Astrocyte (in vitro differentiated cells and primary cell): ENCODE data around the gene RELN. TPM values are rescaled to one million over a fixed set of nuclear protein-coding genes. Genes with fewer than 3 reads are reported as not detected.

ENCODE experiments used
- DNase-seq: peaks from one replicate; pipeline ENCODE4 v3.0.0-alpha.2; 2010; ENCODE audit warnings: low read depth
- FAIRE-seq: peaks from 2 replicates; lab custom pipeline; 2011; peaks lifted over from hg19 to GRCh38; lab: Jason Lieb, UNC
- H2AFZ ChIP-seq: 2 replicates; pipeline ENCODE4 v1.6.0; 2012; ENCODE audit warnings: low read depth, low read length, inconsistent platforms
- H3K27ac ChIP-seq: 2 replicates; pipeline ENCODE4 v1.5.1; 2011; ENCODE audit warnings: low read depth, low read length, inconsistent platforms
- H3K27me3 ChIP-seq: 2 replicates; pipeline ENCODE4 v1.6.0; 2011; ENCODE audit warnings: low read length, inconsistent platforms; ENCODE audit not compliant: insufficient read depth
- H3K36me3 ChIP-seq: 2 replicates; pipeline ENCODE4 v1.5.1; 2011; ENCODE audit warnings: low read length, inconsistent platforms; ENCODE audit not compliant: insufficient read depth
- H3K4me1 ChIP-seq: 2 replicates; pipeline ENCODE4 v1.5.1; 2011; ENCODE audit warnings: low read length, inconsistent platforms; ENCODE audit not compliant: insufficient read depth
- H3K4me2 ChIP-seq: 2 replicates; pipeline ENCODE4 v1.6.0; 2012; ENCODE audit warnings: low read length, inconsistent platforms
- H3K4me3 ChIP-seq: 2 replicates; pipeline ENCODE4 v1.5.1; 2011; ENCODE audit warnings: low read depth, mild to moderate bottlenecking, low read length, inconsistent platforms; ENCODE audit not compliant: insufficient read depth
- H3K79me2 ChIP-seq: 2 replicates; pipeline ENCODE4 v1.6.0; 2012; ENCODE audit warnings: mild to moderate bottlenecking, low read length, inconsistent platforms; ENCODE audit not compliant: insufficient read depth
- H3K9ac ChIP-seq: 2 replicates; pipeline ENCODE4 v1.6.0; 2012; ENCODE audit warnings: mild to moderate bottlenecking, low read length, inconsistent platforms
- H3K9me3 ChIP-seq: 2 replicates; pipeline ENCODE4 v1.5.1; 2012; ENCODE audit warnings: low read depth, mild to moderate bottlenecking, low read length, inconsistent platforms; ENCODE audit not compliant: insufficient read depth
- H4K20me1 ChIP-seq: 2 replicates; pipeline ENCODE4 v1.6.0; 2012; ENCODE audit warnings: low read length, inconsistent platforms; ENCODE audit not compliant: insufficient read depth
- H3K27ac Mint-ChIP-seq: one replicate; pipeline ENCODE4 v1.8.0; 2021; ENCODE audit warnings: mild to moderate bottlenecking, mixed read lengths; ENCODE audit not compliant: unreplicated experiment
- H3K27me3 Mint-ChIP-seq: one replicate; pipeline ENCODE4 v1.8.0; 2021; ENCODE audit warnings: low read depth, mixed read lengths; ENCODE audit not compliant: unreplicated experiment
- H3K36me3 Mint-ChIP-seq: one replicate; pipeline ENCODE4 v1.8.0; 2021; ENCODE audit warnings: low read depth, mixed read lengths; ENCODE audit not compliant: unreplicated experiment
- H3K4me1 Mint-ChIP-seq: one replicate; pipeline ENCODE4 v1.8.0; 2021; ENCODE audit warnings: low read depth, mixed read lengths; ENCODE audit not compliant: unreplicated experiment
- H3K4me3 Mint-ChIP-seq: one replicate; pipeline ENCODE4 v1.8.0; 2021; ENCODE audit warnings: mild to moderate bottlenecking, moderate library complexity, mixed read lengths; ENCODE audit not compliant: unreplicated experiment
- H3K9me3 Mint-ChIP-seq: one replicate; pipeline ENCODE4 v1.8.0; 2021; ENCODE audit warnings: mild to moderate bottlenecking, mixed read lengths; ENCODE audit not compliant: unreplicated experiment
- EZH2 ChIP-seq: IDR thresholded peaks from 2 replicates; pipeline ENCODE4 v1.6.1; 2012; ENCODE audit warnings: mild to moderate bottlenecking, low read length, inconsistent platforms; ENCODE audit not compliant: insufficient read depth
- total RNA-seq: library from RNA; stranded (reverse); gene quantifications from 2 replicates; pipeline ENCODE4 v1.2.1, GENCODE V29; 2021
- TF ChIP-seq, protein P1 (sequence below): IDR thresholded peaks from 2 replicates; pipeline ENCODE4 v1.5.1; 2011; ENCODE audit warnings: low read depth, mild to moderate bottlenecking, inconsistent platforms, low read length, moderate library complexity; ENCODE audit not compliant: insufficient read depth

Gene RELN
- total RNA-seq, 1 donor from 2014 or later, result 0.98 TPM

DNA sequence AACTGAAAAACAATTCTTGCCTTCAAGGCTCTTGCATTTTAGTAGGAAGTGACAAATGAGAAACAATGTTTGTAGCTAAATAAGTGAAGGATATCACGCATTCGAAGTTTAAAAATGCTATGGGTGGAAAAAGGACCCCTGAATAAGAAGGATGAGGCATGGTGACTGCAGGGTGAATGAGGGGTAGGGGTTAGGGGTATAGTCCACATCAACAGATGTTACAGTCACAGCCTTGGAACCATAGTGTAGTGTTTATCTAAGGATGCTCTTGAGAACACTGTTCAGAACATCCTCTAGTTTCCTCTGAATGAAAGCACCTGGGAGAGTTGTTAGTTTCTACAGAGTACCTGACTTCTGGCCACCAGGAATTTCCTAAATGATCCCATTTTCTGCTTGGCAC lies 157.0 kb downstream of the RELN start:
- H3K9me3 ChIP-seq, result no peaks in the 10 kb centered on the region
- no peaks in the 10 kb centered on the region for H3K4me1 ChIP-seq
- no peaks in the 10 kb centered on the region for H3K27me3 Mint-ChIP-seq
- no peaks in the 10 kb centered on the region for H3K27me3 ChIP-seq
- H3K79me2 ChIP-seq, result no peaks in the 10 kb centered on the region
- H3K9me3 Mint-ChIP-seq, result peaks cover 3% of the 10 kb centered on the region
- no peaks in the 10 kb centered on the region for H3K36me3 ChIP-seq
- no peak overlapping the region for H2AFZ ChIP-seq
- H4K20me1 ChIP-seq, result no peaks in the 10 kb centered on the region
- no peak for DNase-seq
- H3K27ac ChIP-seq, result no peak overlapping the region
- no peaks in the 10 kb centered on the region for H3K4me1 Mint-ChIP-seq
- no peak overlapping the region for H3K4me3 Mint-ChIP-seq
- H3K4me3 ChIP-seq, result no peak overlapping the region
- FAIRE-seq, result no peak
- no peak overlapping the region for H3K9ac ChIP-seq
- H3K4me2 ChIP-seq, result no peak overlapping the region
- no peak for TF ChIP-seq EZH2
- TF ChIP-seq, protein P1, sequence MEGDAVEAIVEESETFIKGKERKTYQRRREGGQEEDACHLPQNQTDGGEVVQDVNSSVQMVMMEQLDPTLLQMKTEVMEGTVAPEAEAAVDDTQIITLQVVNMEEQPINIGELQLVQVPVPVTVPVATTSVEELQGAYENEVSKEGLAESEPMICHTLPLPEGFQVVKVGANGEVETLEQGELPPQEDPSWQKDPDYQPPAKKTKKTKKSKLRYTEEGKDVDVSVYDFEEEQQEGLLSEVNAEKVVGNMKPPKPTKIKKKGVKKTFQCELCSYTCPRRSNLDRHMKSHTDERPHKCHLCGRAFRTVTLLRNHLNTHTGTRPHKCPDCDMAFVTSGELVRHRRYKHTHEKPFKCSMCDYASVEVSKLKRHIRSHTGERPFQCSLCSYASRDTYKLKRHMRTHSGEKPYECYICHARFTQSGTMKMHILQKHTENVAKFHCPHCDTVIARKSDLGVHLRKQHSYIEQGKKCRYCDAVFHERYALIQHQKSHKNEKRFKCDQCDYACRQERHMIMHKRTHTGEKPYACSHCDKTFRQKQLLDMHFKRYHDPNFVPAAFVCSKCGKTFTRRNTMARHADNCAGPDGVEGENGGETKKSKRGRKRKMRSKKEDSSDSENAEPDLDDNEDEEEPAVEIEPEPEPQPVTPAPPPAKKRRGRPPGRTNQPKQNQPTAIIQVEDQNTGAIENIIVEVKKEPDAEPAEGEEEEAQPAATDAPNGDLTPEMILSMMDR, result no peak
- no peaks in the 10 kb centered on the region for H3K36me3 Mint-ChIP-seq
- no peak overlapping the region for H3K27ac Mint-ChIP-seq

DNA sequence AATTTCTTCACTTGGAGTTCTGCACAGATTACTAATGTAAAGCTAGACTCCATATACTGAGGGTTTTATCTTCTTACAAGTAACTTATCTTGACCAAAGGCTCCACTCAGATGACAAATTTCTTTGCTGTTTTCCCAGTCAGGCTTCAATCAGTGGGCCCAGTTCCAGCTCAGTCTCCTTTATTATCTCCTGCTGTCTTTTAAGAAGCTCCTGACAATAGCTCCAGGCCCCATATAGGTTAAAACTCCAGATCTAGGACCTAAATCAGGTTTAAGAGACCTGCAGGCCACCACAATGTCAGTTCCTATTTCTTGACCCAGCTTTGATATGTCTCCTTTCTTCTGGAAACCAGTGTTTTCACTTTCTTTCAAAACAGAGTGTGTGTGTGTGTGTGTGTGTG lies 165.2 kb downstream of the RELN start:
- no peaks in the 10 kb centered on the region for H3K4me1 Mint-ChIP-seq
- no peak for FAIRE-seq
- no peaks in the 10 kb centered on the region for H3K9me3 ChIP-seq

DNA sequence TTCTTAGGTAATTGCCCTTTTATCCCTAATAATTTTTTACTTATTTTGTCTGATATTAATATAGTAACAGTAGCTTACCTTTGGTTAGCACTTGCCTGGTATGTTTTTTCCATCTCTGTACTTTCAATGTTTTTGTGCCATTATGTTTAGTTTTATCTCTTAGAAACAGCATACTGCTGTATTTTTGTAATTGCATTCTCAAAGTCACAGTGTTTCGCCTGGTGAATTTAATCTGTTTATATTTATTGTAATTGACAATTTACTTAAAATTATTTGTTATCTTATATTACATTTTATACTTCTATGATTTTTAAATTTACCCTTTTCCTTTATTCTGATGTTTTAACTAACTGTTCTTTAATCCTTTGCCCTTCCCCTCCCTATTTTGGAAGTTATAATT lies 166.4 kb downstream of the RELN start:
- no peaks in the 10 kb centered on the region for H3K27me3 ChIP-seq
- no peaks in the 10 kb centered on the region for H3K4me1 Mint-ChIP-seq
- no peaks in the 10 kb centered on the region for H3K79me2 ChIP-seq
- no peak overlapping the region for H3K4me3 Mint-ChIP-seq
- no peak for FAIRE-seq
- no peak for DNase-seq
- H3K4me3 ChIP-seq, result no peak overlapping the region
- H3K27ac ChIP-seq, result no peak overlapping the region
- H4K20me1 ChIP-seq, result no peaks in the 10 kb centered on the region
- no peaks in the 10 kb centered on the region for H3K36me3 ChIP-seq
- no peaks in the 10 kb centered on the region for H3K9me3 ChIP-seq
- H3K27ac Mint-ChIP-seq, result no peak overlapping the region
- no peaks in the 10 kb centered on the region for H3K9me3 Mint-ChIP-seq
- no peaks in the 10 kb centered on the region for H3K27me3 Mint-ChIP-seq
- no peaks in the 10 kb centered on the region for H3K36me3 Mint-ChIP-seq
- TF ChIP-seq, protein P1, result no peak
- TF ChIP-seq EZH2, result no peak
- H3K4me1 ChIP-seq, result no peaks in the 10 kb centered on the region
- no peak overlapping the region for H3K9ac ChIP-seq
- no peak overlapping the region for H3K4me2 ChIP-seq
- no peak overlapping the region for H2AFZ ChIP-seq

More for the DNA sequence above, 165.2 kb downstream of the RELN start:
- no peak for DNase-seq
- Mint-ChIP-seq H3K27me3 (no peaks in the 10 kb centered on the region), H3K4me3 (no peak overlapping the region), H3K36me3 (no peaks in the 10 kb centered on the region), H3K9me3 (no peaks in the 10 kb centered on the region), H3K27ac (no peak overlapping the region)
- Histone ChIP-seq H4K20me1 (no peaks in the 10 kb centered on the region), H3K9ac (no peak overlapping the region), H2AFZ (no peak overlapping the region), H3K4me2 (no peak overlapping the region), H3K79me2 (no peaks in the 10 kb centered on the region), H3K27me3 (no peaks in the 10 kb centered on the region), H3K4me1 (no peaks in the 10 kb centered on the region), H3K36me3 (no peaks in the 10 kb centered on the region), H3K4me3 (no peak overlapping the region), H3K27ac (no peak overlapping the region)
- TF ChIP-seq EZH2, result no peak
- TF ChIP-seq, protein P1, result no peak
